HepG2 (cell line): Measurements from ENCODE around the gene NBR1. TPM values are rescaled to one million over a fixed set of nuclear protein-coding genes. Genes with fewer than 3 reads are reported as not detected.

Experiments
- ATF7 ChIP-seq, 2 experiments: fragments of 450-650 bp in 1 of 2; sonication (generic) in 1 of 2; formaldehyde crosslinking in 1 of 2; IDR thresholded peaks; 2 replicates each; pipeline versions ENCODE4 v1.4.0 to v1.6.1; 2016 to 2020; ENCODE audit warnings: antibody characterized with exemption in 1 of 2, mild to moderate bottlenecking in 1 of 2, missing genetic modification reagents in 1 of 2
- CEBPG ChIP-seq: IDR thresholded peaks from 2 replicates; pipeline ENCODE4 v1.6.1; 2016
- CHCHD3 ChIP-seq: sonication (generic); formaldehyde crosslinking; IDR thresholded peaks from 2 replicates; pipeline ENCODE4 v1.8.0; 2022; ENCODE audit warnings: mild to moderate bottlenecking, missing genetic modification reagents, moderate library complexity
- CHD4 ChIP-seq: fragments of 200-600 bp; sonication (generic); IDR thresholded peaks from 2 replicates; pipeline ENCODE4 v1.7.0; 2017; ENCODE audit warnings: mild to moderate bottlenecking, low read length, borderline replicate concordance
- CREB1 ChIP-seq, 2 experiments: fragments of 450-650 bp in 1 of 2; IDR thresholded peaks; 2 replicates each; pipeline ENCODE4 v1.6.1; 2016 to 2017; ENCODE audit warnings: control low read depth in 1 of 2, mild to moderate bottlenecking in 1 of 2, missing compliant biosample characterization in 1 of 2, missing genetic modification characterization in 1 of 2
- HINFP ChIP-seq: sonication (generic); formaldehyde crosslinking; IDR thresholded peaks from 2 replicates; pipeline ENCODE4 v1.4.0; 2020; ENCODE audit warnings: low read depth, mild to moderate bottlenecking, missing genetic modification reagents
- HOXA9 ChIP-seq: sonication (generic); formaldehyde crosslinking; IDR thresholded peaks from 2 replicates; pipeline ENCODE4 v1.8.1; 2022; ENCODE audit warnings: missing genetic modification reagents, mild to moderate bottlenecking, moderate library complexity, borderline replicate concordance
- IKZF1 ChIP-seq: fragments of 450-650 bp; IDR thresholded peaks from 2 replicates; pipeline ENCODE4 v1.7.1; 2016
- KLF11 ChIP-seq: IDR thresholded peaks from 2 replicates; pipeline ENCODE4 v1.6.1; 2016; ENCODE audit warnings: missing compliant biosample characterization
- KLF6 ChIP-seq: IDR thresholded peaks from 2 replicates; pipeline ENCODE4 v1.8.0; 2016; ENCODE audit warnings: missing biosample characterization, missing genetic modification reagents
- MXD1 ChIP-seq: sonication (generic); formaldehyde crosslinking; IDR thresholded peaks from 2 replicates; pipeline ENCODE4 v1.4.0; 2020; ENCODE audit warnings: mild to moderate bottlenecking, missing genetic modification reagents
- NFATC3 ChIP-seq: sonication (generic); formaldehyde crosslinking; IDR thresholded peaks from 2 replicates; pipeline ENCODE4 v1.5.1; 2020; ENCODE audit warnings: mild to moderate bottlenecking, missing genetic modification reagents
- PCBP1 ChIP-seq: fragments of 200-400 bp; formaldehyde crosslinking; IDR thresholded peaks from 2 replicates; pipeline ENCODE4 v1.6.1; 2017; ENCODE audit warnings: mild to moderate bottlenecking, low read depth, low read length, borderline replicate concordance
- POLR2G ChIP-seq: fragments of 200-400 bp; formaldehyde crosslinking; IDR thresholded peaks from 2 replicates; pipeline ENCODE4 v1.6.1; 2018; ENCODE audit warnings: mild to moderate bottlenecking, low read depth, low read length, moderate library complexity
- RAD21 ChIP-seq: fragments of 450-650 bp; formaldehyde crosslinking; IDR thresholded peaks from 2 replicates; pipeline ENCODE4 v1.5.0; 2020; ENCODE audit warnings: mild to moderate bottlenecking
- RBM22 ChIP-seq: fragments of 200-400 bp; formaldehyde crosslinking; optimal IDR thresholded peaks from 2 replicates; pipeline ENCODE3; 2017; ENCODE audit warnings: mild to moderate bottlenecking, low read length, moderate library complexity
- SIN3B ChIP-seq: fragments of 150-350 bp; IDR thresholded peaks from 2 replicates; pipeline ENCODE4 v1.6.1; 2014; ENCODE audit warnings: low read length
- SNRNP70 ChIP-seq: fragments of 200-400 bp; formaldehyde crosslinking; IDR thresholded peaks from 2 replicates; pipeline ENCODE4 v1.6.1; 2017; ENCODE audit warnings: mild to moderate bottlenecking, low read depth, low read length, moderate library complexity
- SP1 ChIP-seq, 2 experiments: fragments of 450-650 bp in 1 of 2; sonication (generic) in 1 of 2; formaldehyde crosslinking in 1 of 2; IDR thresholded peaks; 2 replicates each; pipeline versions ENCODE4 v1.4.0 to v1.6.1; 2016 to 2020; ENCODE audit warnings: missing genetic modification reagents in 1 of 2
- XRCC5 ChIP-seq: fragments of 200-400 bp; formaldehyde crosslinking; optimal IDR thresholded peaks from 2 replicates; pipeline ENCODE3; 2017; ENCODE audit warnings: mild to moderate bottlenecking, low read length
- YEATS4 ChIP-seq: sonication (generic); formaldehyde crosslinking; IDR thresholded peaks from 2 replicates; pipeline ENCODE4 v1.4.0; 2020; ENCODE audit warnings: missing genetic modification reagents, borderline replicate concordance
- ZFP36L1 ChIP-seq: sonication (generic); formaldehyde crosslinking; IDR thresholded peaks from 2 replicates; pipeline ENCODE4 v1.8.0; 2022; ENCODE audit warnings: mild to moderate bottlenecking, missing genetic modification reagents, moderate library complexity
- ZNF143 ChIP-seq: sonication (generic); formaldehyde crosslinking; IDR thresholded peaks from 2 replicates; pipeline ENCODE4 v1.4.0; 2020; ENCODE audit warnings: missing genetic modification reagents
- ZNF292 ChIP-seq: sonication (generic); formaldehyde crosslinking; IDR thresholded peaks from 2 replicates; pipeline ENCODE4 v1.8.1; 2022; ENCODE audit warnings: mild to moderate bottlenecking, low read depth, missing genetic modification reagents, borderline replicate concordance
- ZNF343 ChIP-seq: sonication (generic); formaldehyde crosslinking; IDR thresholded peaks from 2 replicates; pipeline ENCODE4 v1.4.0; 2020; ENCODE audit warnings: mild to moderate bottlenecking, missing genetic modification reagents
- ZNF501 ChIP-seq: sonication (generic); formaldehyde crosslinking; IDR thresholded peaks from 2 replicates; pipeline ENCODE4 v1.5.1; 2020; ENCODE audit warnings: mild to moderate bottlenecking, moderate library complexity, missing genetic modification reagents
- ZNF557 ChIP-seq: sonication (generic); formaldehyde crosslinking; IDR thresholded peaks from 2 replicates; pipeline ENCODE4 v1.4.0; 2020; ENCODE audit warnings: missing genetic modification reagents
- ZNF605 ChIP-seq: sonication (generic); formaldehyde crosslinking; IDR thresholded peaks from 2 replicates; pipeline ENCODE4 v1.8.0; 2022; ENCODE audit warnings: mild to moderate bottlenecking, missing genetic modification reagents
- ZSCAN30 ChIP-seq: sonication (generic); formaldehyde crosslinking; IDR thresholded peaks from 2 replicates; pipeline ENCODE4 v1.5.0; 2020; ENCODE audit warnings: mild to moderate bottlenecking, missing genetic modification reagents
- polyA plus RNA-seq, 8 experiments: library from polyadenylated mRNA; depleted of rRNA in 3 of 8; stranded (reverse) in 7 of 8; unstranded in 1 of 8; fragments of >200 nt; fragmentation: Illumina TruSeq in 4 of 8; extraction: Trizol in 4 of 8; gene quantifications; 2 replicates each; pipeline versions ENCODE4 v1.2.1 to v1.2.3, GENCODE V29; 2011 to 2016; ENCODE audit warnings: low read depth in 4 of 8, missing spikeins in 1 of 8, mixed read lengths in 1 of 8; ENCODE audit not compliant: insufficient read depth in 1 of 8
- total RNA-seq, 5 experiments: library from RNA; depleted of rRNA; stranded (reverse); fragments of >200 nt; fragmentation: Illumina TruSeq; extraction: Trizol; gene quantifications; 2 replicates each; pipeline ENCODE4 v1.2.3, GENCODE V29; 2016; ENCODE audit warnings: low read depth in 1 of 5

Gene NBR1
- total and polyA plus RNA-seq, 2 of the 13 experiments (the other 11 are each of a cell fraction or from before 2014, with no cell fraction given) = 51.7 to 121 TPM

GRCh38 chr17:43170140-43170765 lies 761 bp upstream of the NBR1 start (continued):
- TF ChIP-seq SP1 (IDR thresholded peaks at IDR 0.05) (no peak), SP1 (CRISPR knock-in tag; IDR thresholded peaks at IDR 0.05) (peak; percentile 76; the same call in 1 of the 2 replicates), NFATC3 (no peak), IKZF1 (no peak), RBM22 (peak; percentile 29), KLF6 (peak; percentile 45; the same call in 1 of the 2 replicates), HOXA9 (CRISPR knock-in tag) (peak; percentile 83; the same call in 1 of the 2 replicates), PCBP1 (no peak), XRCC5 (peak; percentile 11), ZNF292 (CRISPR knock-in tag) (no peak), ZNF143 (CRISPR knock-in tag) (peak; percentile 77), ZSCAN30 (CRISPR knock-in tag) (0 out of 2 replicates have a peak, but pooled peaks have one; percentile 48), ZNF605 (CRISPR knock-in tag) (no peak), POLR2G (peak; percentile 19), ZNF557 (CRISPR knock-in tag) (peak; percentile 72; the same call in 1 of the 2 replicates), CHD4 (0 out of 2 replicates have a peak, but pooled peaks have one; percentile 65), MXD1 (CRISPR knock-in tag) (0 out of 2 replicates have a peak, but pooled peaks have one; percentile 4), HINFP (CRISPR knock-in tag) (0 out of 2 replicates have a peak, but pooled peaks have one; percentile 62), CREB1 (IDR thresholded peaks at IDR 0.05) (peak; percentile 99), CREB1 (CRISPR knock-in tag; IDR thresholded peaks at IDR 0.05) (peak; percentile 99), ATF7 (IDR thresholded peaks at IDR 0.05) (peak; percentile 82), ATF7 (CRISPR knock-in tag; IDR thresholded peaks at IDR 0.05) (peak; percentile 34; the same call in 1 of the 2 replicates), YEATS4 (CRISPR knock-in tag) (0 out of 2 replicates have a peak, but pooled peaks have one; percentile 18), SNRNP70 (no peak), RAD21 (CRISPR knock-in tag) (0 out of 2 replicates have a peak, but pooled peaks have one; percentile 4), KLF11 (CRISPR knock-in tag) (no peak), CHCHD3 (CRISPR knock-in tag) (no peak), ZFP36L1 (CRISPR knock-in tag) (0 out of 2 replicates have a peak, but pooled peaks have one; percentile 21), ZNF501 (peak; percentile 44), SIN3B (peak; percentile 79), CEBPG (CRISPR knock-in tag) (peak; percentile 84), ZNF343 (CRISPR knock-in tag) (no peak)
